Measurements from ENCODE around the gene MPDU1. TPM values are rescaled to one million over a fixed set of nuclear protein-coding genes. Genes with fewer than 3 reads are reported as not detected.
A peak's percentile ranks its signal among the peaks of the same experiment; 100 is the strongest.

Gene MPDU1
- total RNA-seq, 1 donor from 2014 or later: 56.3 TPM

DNA sequence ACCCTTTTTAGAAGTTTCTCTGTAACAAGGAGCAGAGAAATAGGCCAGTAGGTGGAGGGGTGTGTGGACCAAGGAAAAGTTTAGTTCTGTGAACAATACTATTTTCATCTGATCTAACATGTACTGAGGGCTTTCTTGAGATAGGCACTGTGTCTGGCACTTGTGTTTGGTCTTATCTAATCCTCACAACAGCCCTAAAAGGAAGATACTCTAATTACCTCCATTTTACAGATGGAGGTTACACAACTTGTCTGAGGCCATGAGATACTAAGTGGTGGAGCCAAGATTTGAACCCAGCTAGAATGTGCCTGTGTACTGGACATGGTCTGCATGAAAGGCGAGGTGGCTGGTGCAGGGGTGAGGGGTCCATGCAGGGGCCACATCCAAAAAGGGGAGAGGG, 30.3 kb upstream of the MPDU1 start:
- no peaks in the 10 kb centered on the region for H3K27me3 ChIP-seq (ENCODE audit: control insufficient read depth, insufficient read depth, low read length)
- DNase-seq (ENCODE audit: low read depth) (no peak), FAIRE-seq (no peak)
- no peaks in the 10 kb centered on the region for H3K36me3 ChIP-seq (ENCODE audit: control insufficient read depth, insufficient read depth, low read length)
- TF ChIP-seq, protein P1, sequence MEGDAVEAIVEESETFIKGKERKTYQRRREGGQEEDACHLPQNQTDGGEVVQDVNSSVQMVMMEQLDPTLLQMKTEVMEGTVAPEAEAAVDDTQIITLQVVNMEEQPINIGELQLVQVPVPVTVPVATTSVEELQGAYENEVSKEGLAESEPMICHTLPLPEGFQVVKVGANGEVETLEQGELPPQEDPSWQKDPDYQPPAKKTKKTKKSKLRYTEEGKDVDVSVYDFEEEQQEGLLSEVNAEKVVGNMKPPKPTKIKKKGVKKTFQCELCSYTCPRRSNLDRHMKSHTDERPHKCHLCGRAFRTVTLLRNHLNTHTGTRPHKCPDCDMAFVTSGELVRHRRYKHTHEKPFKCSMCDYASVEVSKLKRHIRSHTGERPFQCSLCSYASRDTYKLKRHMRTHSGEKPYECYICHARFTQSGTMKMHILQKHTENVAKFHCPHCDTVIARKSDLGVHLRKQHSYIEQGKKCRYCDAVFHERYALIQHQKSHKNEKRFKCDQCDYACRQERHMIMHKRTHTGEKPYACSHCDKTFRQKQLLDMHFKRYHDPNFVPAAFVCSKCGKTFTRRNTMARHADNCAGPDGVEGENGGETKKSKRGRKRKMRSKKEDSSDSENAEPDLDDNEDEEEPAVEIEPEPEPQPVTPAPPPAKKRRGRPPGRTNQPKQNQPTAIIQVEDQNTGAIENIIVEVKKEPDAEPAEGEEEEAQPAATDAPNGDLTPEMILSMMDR (IDR thresholded peaks at IDR 0.05; ENCODE audit: insufficient read depth, low read length, severe bottlenecking): no peak
- H3K4me3 ChIP-seq (ENCODE audit: low read depth, low read length): no peak overlapping the region

DNA sequence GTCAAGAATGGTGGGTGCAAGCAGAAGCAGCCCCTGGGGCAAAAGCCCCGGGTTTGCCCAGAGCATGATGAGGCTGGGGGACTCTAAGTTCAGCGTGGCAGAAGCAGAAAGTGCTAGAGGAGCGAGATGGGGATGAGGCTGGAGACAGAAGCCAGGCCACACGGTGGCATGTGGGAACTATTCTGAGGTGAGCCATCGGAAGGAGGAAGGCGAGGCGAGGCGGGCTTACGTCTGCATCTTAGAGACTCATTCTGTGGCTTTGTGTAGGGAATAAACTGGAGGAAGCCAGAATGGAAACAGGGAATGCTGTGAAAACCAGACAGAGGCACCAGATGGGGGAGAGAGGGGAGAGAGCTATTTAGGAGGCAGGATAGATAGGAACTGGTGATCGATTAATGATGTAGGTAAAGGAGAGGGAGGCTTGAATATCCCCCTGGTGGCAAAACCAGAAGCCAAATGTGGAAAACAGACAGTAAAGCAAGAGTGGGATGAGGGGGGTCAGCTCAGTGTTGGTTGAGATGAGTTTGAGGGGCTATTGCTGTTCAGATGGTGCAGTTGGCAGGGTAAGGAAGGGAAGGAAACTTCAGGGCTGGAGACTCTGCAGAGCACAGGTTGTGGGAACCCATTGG, 28.2 kb upstream of the MPDU1 start:
- FAIRE-seq: no peak
- TF ChIP-seq, protein P1 (IDR thresholded peaks at IDR 0.05; ENCODE audit: insufficient read depth, low read length, severe bottlenecking): no peak
- no peak for DNase-seq (ENCODE audit: low read depth)

GRCh38 chr17:7556627-7557026, 27.0 kb upstream of the MPDU1 start:
- no peaks in the 10 kb centered on the region for H3K36me3 ChIP-seq (ENCODE audit: control insufficient read depth, insufficient read depth, low read length)
- TF ChIP-seq, protein P1 (IDR thresholded peaks at IDR 0.05; ENCODE audit: insufficient read depth, low read length, severe bottlenecking): no peak
- H3K4me3 ChIP-seq (ENCODE audit: low read depth, low read length): no peak overlapping the region
- no peaks in the 10 kb centered on the region for H3K27me3 ChIP-seq (ENCODE audit: control insufficient read depth, insufficient read depth, low read length)
- DNase-seq (ENCODE audit: low read depth) (no peak), FAIRE-seq (no peak)

More for the DNA sequence above, 28.2 kb upstream of the MPDU1 start:
- Histone ChIP-seq H3K27me3 (ENCODE audit: control insufficient read depth, insufficient read depth, low read length) (no peaks in the 10 kb centered on the region), H3K4me3 (ENCODE audit: low read depth, low read length) (no peak overlapping the region), H3K36me3 (ENCODE audit: control insufficient read depth, insufficient read depth, low read length) (no peaks in the 10 kb centered on the region)

DNA sequence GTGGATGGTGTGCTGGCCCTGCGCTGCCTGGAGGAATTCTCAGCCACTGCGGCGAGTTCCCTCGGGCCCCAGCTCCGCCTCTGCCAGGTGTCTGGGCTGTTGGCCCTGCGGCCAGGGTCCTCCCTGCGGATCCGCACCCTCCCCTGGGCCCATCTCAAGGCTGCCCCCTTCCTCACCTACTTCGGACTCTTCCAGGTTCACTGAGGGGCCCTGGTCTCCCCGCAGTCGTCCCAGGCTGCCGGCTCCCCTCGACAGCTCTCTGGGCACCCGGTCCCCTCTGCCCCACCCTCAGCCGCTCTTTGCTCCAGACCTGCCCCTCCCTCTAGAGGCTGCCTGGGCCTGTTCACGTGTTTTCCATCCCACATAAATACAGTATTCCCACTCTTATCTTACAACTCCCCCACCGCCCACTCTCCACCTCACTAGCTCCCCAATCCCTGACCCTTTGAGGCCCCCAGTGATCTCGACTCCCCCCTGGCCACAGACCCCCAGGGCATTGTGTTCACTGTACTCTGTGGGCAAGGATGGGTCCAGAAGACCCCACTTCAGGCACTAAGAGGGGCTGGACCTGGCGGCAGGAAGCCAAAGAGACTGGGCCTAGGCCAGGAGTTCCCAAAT, 26.4 kb upstream of the MPDU1 start:
- FAIRE-seq: no peak
- TF ChIP-seq, protein P1 (IDR thresholded peaks at IDR 0.05; ENCODE audit: insufficient read depth, low read length, severe bottlenecking): no peak

DNA sequence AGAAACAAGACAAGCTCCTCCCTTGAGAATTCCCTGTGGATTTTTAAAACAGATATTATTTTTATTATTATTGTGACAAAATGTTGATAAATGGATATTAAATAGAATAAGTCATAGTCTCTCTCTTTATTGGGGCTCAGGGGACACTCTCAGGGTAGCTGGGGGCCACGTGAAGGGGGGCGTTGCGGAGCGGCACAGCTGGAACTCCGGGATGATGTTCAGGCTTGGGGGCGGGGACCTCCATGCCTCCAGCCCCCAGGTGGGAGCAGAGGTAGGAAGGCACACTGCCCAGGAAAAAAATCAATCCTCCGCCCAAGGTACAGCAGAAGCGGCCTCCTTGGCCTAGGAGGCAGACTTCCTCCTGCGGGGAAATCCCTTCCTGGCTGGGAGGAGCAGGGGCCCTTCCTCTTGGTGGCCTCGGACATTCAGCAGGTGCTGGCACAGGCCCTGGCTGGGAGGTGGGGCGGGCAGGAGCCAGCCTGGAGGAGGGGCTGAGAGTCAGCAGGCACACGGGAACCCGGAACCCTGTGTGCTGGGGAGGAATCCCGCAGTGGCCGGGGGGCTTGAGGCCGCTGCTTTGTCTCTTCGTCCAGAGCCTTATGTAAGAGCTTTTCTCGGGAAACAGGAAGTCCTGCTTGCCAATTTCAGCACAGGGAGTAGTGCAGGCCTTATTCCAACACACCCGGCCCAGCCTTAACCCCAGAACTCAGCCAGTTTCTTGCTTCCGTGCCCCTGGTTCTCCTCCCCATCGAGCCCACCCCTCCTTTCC, 25.7 kb upstream of the MPDU1 start:
- H3K36me3 ChIP-seq (ENCODE audit: control insufficient read depth, insufficient read depth, low read length): no peaks in the 10 kb centered on the region
- no peak for FAIRE-seq
- TF ChIP-seq, protein P1 (IDR thresholded peaks at IDR 0.05; ENCODE audit: insufficient read depth, low read length, severe bottlenecking): no peak
- H3K27me3 ChIP-seq (ENCODE audit: control insufficient read depth, insufficient read depth, low read length): no peaks in the 10 kb centered on the region
- peak; percentile 43 for DNase-seq (ENCODE audit: low read depth)
- peak overlapping the region; percentile 26 for H3K4me3 ChIP-seq (ENCODE audit: low read depth, low read length)

More for the DNA sequence above, 26.4 kb upstream of the MPDU1 start:
- Histone ChIP-seq H3K4me3 (ENCODE audit: low read depth, low read length) (no peak overlapping the region), H3K27me3 (ENCODE audit: control insufficient read depth, insufficient read depth, low read length) (no peaks in the 10 kb centered on the region), H3K36me3 (ENCODE audit: control insufficient read depth, insufficient read depth, low read length) (no peaks in the 10 kb centered on the region)
- no peak for DNase-seq (ENCODE audit: low read depth)

Measured in bronchial epithelial cell (primary cell).